GM21526 (cell line): ENCODE results near the gene C22orf23.

ENCODE experiments used
- ATAC-seq: cut with Tn5 transposase; IDR thresholded peaks from one replicate; pipeline ENCODE4 v1.9.1; 2021; ENCODE audit warnings: moderate library complexity; ENCODE audit not compliant: unreplicated experiment, low FRiP score

Gene C22orf23

GRCh38 chr22:37906364-37907008 lies 46.9 kb downstream of the C22orf23 start:
- peak; percentile 28 for ATAC-seq

DNA sequence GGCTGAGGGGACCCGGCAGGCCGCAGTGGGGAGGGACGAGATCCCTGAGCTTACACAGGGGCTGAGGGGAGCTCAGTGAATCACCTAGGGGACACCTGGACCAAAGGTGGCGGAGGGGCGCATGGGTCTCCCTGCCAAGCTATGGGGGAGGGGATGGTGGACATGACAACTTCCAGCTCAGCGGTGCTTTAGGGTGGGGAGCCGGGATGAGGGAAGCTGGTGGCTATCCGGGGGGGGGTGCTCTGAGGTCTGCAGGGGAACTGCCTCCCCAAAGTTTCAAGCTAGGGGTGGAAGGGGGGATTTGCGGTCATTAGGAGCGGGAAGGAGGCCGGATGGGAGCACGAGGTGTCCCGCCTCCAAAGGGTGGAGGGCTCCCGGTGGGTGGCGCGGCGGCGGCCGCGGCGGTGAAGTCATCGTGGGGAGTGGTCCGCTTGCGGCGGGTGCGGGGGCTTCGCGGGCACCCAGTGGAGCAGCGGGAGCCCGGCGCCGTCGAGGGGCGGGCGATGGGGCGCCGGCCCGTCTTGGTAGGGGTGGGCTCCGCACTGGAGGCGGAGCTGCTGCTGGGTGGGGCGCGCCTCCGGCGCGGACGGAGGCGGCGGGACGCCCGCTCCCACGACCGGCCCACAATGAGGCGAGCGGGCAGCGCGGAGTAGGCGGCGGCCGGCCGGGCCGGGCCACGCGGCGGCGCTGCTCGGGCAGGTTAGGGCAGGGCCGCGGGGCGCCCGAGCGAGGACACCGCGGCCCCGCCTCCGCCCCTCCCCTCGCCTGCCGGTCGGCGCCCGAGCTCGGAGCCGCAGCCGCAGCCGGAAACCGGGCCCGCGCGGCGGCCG lies 47.7 kb downstream of the C22orf23 start, which contains the start of gene MICALL1:
Gene MICALL1, plus strand, starts transcription at position 764 of the 830 bp plus-strand sequence. CDS start 126 bp downstream, outside the sequence.
- peak; percentile 71 for ATAC-seq

DNA sequence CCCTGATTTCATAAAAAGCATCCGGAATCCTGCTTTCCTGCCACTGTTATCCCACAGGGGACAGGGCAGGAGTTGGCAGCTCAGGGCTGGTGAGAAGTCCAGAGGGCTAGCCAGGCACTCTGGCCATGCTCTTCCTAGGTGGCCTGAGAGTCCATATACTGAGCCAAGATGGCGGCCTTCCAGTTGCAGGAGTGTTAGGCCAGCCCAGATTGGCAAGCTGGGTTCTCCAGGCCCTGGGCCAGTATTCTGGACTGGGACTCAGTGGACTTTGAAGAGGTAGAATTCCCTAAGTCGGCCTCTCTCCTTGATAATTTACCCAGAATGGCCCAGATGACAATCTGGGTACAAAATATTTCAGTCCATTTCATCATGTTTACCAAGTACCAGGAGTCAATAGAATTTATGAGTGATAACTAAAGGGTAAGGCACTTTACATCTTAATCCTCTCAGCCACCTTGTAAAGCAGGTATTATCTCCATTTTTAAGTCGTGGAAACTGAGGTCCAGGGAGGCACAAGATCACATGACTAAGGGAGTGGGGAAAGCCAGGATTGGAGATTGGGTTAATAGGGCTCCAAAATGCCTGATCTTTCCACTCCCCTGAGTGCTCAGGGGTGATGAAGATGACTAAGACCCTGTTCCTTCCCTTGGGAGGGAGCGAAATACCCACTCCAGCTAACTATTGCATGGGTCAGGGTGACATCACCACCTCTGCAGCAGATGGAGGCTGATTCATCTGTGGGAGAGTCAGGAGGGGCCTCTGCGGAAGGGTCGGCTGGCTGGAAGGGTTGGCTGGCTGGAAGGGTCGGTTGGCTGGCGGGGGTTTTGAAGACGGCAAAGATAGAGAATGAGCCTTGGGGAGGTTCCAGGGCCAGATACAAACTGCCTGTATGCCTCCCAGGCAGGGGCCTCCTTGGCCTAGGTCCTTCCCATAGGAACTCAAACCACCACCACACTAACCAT lies 48.5 kb downstream of the C22orf23 start:
- ATAC-seq = no peak

- ATAC-seq = no peak
Measured at GRCh38 chr22:37898441-37899181, 54.8 kb downstream of the C22orf23 start.

- ATAC-seq = no peak
Measured at GRCh38 chr22:37897807-37898206, 55.6 kb downstream of the C22orf23 start.

GRCh38 chr22:37896939-37897338 lies 56.5 kb downstream of the C22orf23 start:
- ATAC-seq = no peak

- ATAC-seq = peak; percentile 69
Measured at GRCh38 chr22:37896181-37896592, 57.2 kb downstream of the C22orf23 start.

- no peak for ATAC-seq
Measured at GRCh38 chr22:37894939-37895670, 58.3 kb downstream of the C22orf23 start.

- no peak for ATAC-seq
Measured at GRCh38 chr22:37893583-37893983, 59.8 kb downstream of the C22orf23 start.
